ENCODE results near the gene ESYT3.

Gene ESYT3

GRCh38 chr3:138456961-138457862 lies 22.8 kb downstream of the ESYT3 start:
- no peak overlapping the region for H3K4me3 ChIP-seq (ENCODE audit: low read depth, low read length)
- TF ChIP-seq CTCF (IDR thresholded peaks at IDR 0.05; ENCODE audit: control insufficient read depth, extremely low read depth, insufficient read depth): no peak
- DNase-seq (ENCODE audit: low read depth): no peak

GRCh38 chr3:138457863-138458735 lies 23.7 kb downstream of the ESYT3 start:
- no peak overlapping the region for H3K4me3 ChIP-seq (ENCODE audit: low read depth, low read length)
- TF ChIP-seq CTCF (IDR thresholded peaks at IDR 0.05; ENCODE audit: control insufficient read depth, extremely low read depth, insufficient read depth): no peak
- no peak for DNase-seq (ENCODE audit: low read depth)

- no peak for DNase-seq (ENCODE audit: low read depth)
- H3K4me3 ChIP-seq (ENCODE audit: low read depth, low read length): no peak overlapping the region
- TF ChIP-seq CTCF (IDR thresholded peaks at IDR 0.05; ENCODE audit: control insufficient read depth, extremely low read depth, insufficient read depth): no peak
Observed at GRCh38 chr3:138458774-138459499, 24.5 kb downstream of the ESYT3 start.

GRCh38 chr3:138459619-138460535 lies 25.5 kb downstream of the ESYT3 start:
- TF ChIP-seq CTCF (IDR thresholded peaks at IDR 0.05; ENCODE audit: control insufficient read depth, extremely low read depth, insufficient read depth): no peak
- DNase-seq (ENCODE audit: low read depth): no peak
- H3K4me3 ChIP-seq (ENCODE audit: low read depth, low read length): no peak overlapping the region

GRCh38 chr3:138460536-138461205 lies 26.3 kb downstream of the ESYT3 start:
- no peak overlapping the region for H3K4me3 ChIP-seq (ENCODE audit: low read depth, low read length)
- no peak for DNase-seq (ENCODE audit: low read depth)
- TF ChIP-seq CTCF (IDR thresholded peaks at IDR 0.05; ENCODE audit: control insufficient read depth, extremely low read depth, insufficient read depth): no peak

Measured in LNCaP clone FGC (cell line).